Measurements from ENCODE around the gene MYH8. TPM values are rescaled to one million over a fixed set of nuclear protein-coding genes. Genes with fewer than 3 reads are reported as not detected.

MYH8 gene
- polyA plus RNA-seq, 1 donor: 2.1 TPM

DNA sequence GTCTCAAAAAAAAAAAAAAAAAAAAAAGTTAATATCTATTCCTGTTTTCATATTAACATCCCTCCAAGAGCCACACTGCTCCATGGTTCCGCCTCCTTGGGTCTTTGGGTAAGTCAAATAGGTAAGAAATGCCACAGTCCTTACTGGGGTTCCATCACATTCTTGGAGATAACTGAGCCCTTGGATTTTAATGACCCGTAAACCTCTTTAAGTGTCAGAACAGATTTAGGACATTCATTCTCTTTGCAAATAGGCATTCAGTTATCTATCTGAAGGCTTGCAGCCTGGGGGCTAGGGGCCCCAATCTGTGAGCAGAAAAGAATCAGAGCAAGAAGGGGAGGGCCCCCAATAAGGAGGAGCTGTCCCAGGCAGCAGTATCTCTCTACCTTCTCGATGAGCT lies 76.9 kb downstream of the MYH8 start:
- Histone ChIP-seq H3K27me3 (ENCODE audit: control insufficient read depth, insufficient read depth, low read length) (no peaks in the 10 kb centered on the region), H3K4me1 (ENCODE audit: control insufficient read depth, insufficient read depth, low read length) (no peaks in the 10 kb centered on the region), H3K27ac (ENCODE audit: low read length) (no peak overlapping the region), H3K4me3 (ENCODE audit: low read length) (no peak overlapping the region), H3K9me3 (ENCODE audit: control insufficient read depth, low read depth, low read length) (no peaks in the 10 kb centered on the region), H3K36me3 (ENCODE audit: control insufficient read depth, insufficient read depth, low read length) (no peaks in the 10 kb centered on the region)
- no CpG with 5 or more reads among the region's 3 CpGs for WGBS (ENCODE audit: insufficient coverage, low lambda C conversion rate)
- DNase-seq: no peak

Other genes starting within 250 kb of the MYH8 start
- 24.4 TPM for gene GAS7, start 223.3 kb downstream of the MYH8 start, polyA plus RNA-seq
- gene MYH13, start 48.9 kb downstream of the MYH8 start, polyA plus RNA-seq: 0.04 TPM
- 0.10 TPM for gene MYH4, start 47.6 kb upstream of the MYH8 start, polyA plus RNA-seq
- 0.01 TPM for gene MYH1, start 96.6 kb upstream of the MYH8 start, polyA plus RNA-seq
- 0.03 TPM for gene MYH2, start 127.7 kb upstream of the MYH8 start, polyA plus RNA-seq
- gene MYH3, start 235.4 kb upstream of the MYH8 start, polyA plus RNA-seq: 26.7 TPM

All from large intestine (tissue), 3 donors.